AG09309 (cell line): ENCODE results near the gene PURA.
"Not testable (repeated sequence)": the region's sequence is repeated elsewhere in the genome, so short reads cannot be mapped to it uniquely, and the experiment has no call there.

Experiments
- DNase-seq: peaks from one replicate; pipeline ENCODE4 v3.0.0-alpha.2; 2010; ENCODE audit warnings: low read depth
- H3K4me3 ChIP-seq: 2 replicates; pipeline ENCODE4 v1.5.1; 2011; ENCODE audit warnings: mild to moderate bottlenecking, low read depth, low read length, moderate library complexity; ENCODE audit not compliant: control insufficient read depth
- TF ChIP-seq, protein P1 (sequence below): IDR thresholded peaks from 2 replicates; pipeline ENCODE4 v1.5.1; 2011; ENCODE audit warnings: mild to moderate bottlenecking, low read depth, low read length, inconsistent platforms; ENCODE audit not compliant: insufficient read depth, control insufficient read depth; ENCODE audit errors: missing control alignments

Gene PURA

DNA sequence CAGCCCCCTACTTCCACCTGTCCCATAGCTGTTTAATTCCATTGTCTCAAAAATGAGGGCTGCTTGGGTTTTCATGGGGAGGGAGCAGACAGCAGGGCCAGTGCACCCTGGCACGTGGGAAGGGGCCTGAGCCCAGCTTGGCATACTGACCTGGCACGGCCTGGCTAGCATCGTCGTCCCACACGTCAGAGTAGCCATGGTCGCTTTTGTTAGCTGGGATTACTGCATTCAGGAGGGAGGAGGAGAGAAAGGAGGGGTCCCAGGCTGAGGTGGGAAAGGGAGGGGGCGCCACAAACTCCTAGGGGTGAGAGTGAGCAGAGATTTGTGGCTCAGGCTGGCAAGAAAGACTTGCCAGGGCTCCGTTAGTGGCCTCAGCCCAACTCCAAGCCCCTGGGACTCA lies 40.0 kb downstream of the PURA start:
- no peak for DNase-seq
- TF ChIP-seq, protein P1, sequence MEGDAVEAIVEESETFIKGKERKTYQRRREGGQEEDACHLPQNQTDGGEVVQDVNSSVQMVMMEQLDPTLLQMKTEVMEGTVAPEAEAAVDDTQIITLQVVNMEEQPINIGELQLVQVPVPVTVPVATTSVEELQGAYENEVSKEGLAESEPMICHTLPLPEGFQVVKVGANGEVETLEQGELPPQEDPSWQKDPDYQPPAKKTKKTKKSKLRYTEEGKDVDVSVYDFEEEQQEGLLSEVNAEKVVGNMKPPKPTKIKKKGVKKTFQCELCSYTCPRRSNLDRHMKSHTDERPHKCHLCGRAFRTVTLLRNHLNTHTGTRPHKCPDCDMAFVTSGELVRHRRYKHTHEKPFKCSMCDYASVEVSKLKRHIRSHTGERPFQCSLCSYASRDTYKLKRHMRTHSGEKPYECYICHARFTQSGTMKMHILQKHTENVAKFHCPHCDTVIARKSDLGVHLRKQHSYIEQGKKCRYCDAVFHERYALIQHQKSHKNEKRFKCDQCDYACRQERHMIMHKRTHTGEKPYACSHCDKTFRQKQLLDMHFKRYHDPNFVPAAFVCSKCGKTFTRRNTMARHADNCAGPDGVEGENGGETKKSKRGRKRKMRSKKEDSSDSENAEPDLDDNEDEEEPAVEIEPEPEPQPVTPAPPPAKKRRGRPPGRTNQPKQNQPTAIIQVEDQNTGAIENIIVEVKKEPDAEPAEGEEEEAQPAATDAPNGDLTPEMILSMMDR, result no peak
- H3K4me3 ChIP-seq, result no peak overlapping the region

DNA sequence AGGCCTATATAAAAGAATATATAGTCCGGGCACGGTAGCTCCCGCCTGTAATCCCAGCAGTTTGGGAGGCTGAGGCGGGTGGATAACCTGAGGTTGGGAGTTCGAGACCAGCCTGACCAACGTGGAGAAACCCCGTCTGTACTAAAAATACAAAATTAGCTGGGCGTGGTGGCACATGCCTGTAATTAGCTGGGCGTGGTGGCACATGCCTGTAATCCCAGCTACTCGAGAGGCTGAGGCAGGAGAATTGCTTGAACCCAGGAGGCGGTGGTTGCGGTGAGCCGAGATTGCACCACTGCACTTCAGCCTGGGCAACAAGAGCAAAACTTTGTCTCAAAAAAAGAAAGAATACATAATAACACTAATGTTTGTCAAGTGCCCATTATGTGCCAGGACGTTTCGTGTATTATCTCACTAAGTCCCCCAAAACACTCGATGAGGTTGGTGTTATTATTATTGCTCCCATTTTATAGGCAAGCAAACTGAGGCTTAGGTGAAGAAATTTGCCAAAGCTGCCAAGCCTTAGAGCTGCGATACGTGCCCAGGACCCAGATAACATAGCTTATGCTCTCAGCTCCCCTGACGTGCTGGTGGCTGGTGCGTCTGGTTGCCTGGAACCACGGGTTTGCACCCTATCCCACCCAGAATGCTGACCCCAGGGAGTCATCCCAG lies 40.9 kb downstream of the PURA start:
- not testable (repeated sequence) for DNase-seq, H3K4me3 ChIP-seq

DNA sequence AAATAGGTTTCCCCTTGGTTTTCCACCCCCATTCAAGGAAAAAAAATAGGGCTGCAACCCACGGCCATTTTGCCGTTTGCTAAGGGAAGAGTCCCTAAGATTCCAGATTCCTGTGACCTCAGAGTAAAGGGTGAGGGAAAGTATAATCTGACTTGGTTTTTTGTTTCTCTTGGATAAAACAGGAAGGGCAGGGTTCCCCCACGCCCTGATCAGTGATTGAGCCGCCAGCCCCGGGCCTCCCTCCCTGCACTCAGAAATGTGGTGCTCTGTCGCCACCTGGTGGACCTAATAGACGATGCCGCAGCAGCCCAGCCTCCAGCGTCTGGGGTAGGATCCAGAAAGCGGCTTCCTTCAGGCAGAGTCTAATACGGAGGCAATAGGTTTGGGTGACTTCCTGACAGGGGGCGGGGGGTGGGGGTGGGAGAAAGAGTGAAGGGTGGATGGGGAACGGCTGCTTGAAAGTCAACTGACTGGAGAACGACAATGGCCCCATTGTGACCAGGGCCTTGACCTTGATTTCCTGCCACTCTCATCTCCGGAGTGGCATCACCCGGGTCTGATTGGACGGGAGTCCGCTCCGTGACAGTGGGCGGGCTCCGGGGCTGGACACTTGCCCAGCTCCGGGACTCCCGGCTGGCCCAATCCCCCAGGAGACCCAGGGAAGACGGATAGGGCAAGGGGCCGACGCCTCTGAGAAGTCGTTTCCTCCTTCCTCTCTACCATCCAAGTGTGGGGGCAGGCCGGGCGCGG lies 43.3 kb downstream of the PURA start:
- no peak for DNase-seq
- H3K4me3 ChIP-seq, result peak overlapping the region; percentile 49
- TF ChIP-seq, protein P1, result peak; percentile 88

DNA sequence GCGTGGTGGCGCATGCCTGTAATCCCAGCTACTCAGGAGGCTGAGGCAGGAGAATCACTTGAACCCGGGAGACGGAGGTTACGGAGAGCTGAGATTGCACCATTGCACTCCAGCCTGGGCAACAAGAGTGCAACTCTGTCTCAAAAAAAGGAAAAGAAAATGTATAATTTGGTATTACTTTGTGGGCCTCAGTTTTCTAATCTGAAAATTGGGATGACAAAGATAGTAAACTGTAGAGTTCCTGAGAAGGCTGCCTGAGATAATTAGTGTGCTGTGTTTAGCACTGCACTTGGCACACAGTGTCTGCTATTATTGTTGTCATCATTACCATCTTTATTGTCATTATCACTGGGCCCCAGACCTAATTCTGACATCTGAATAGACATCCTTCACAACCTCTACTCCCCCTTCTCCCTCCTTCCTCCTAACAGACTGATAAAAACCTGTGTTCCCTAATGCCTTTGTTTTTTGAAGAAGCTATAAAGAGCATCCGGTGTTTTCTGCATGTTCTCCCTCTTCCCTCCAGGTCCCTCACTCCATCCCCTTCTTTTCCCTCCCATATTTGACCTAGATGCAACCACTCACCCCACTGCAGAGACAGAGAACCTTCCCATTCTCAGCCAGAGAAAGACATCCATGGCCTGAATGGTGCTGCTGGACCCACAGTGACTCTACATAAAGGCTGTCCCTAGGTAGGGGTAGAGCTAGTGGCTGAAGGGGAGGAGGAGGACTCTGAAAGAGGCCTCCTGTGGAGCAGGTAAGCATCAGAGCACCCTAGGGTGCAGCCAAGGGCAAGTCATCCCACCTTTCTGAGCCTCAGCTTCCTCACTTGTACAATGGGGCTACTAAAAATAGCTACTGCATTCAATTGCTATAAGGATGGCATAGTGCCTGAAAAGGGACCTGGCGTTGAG lies 45.4 kb downstream of the PURA start:
- no peak overlapping the region for H3K4me3 ChIP-seq
- no peak for DNase-seq
- TF ChIP-seq, protein P1, result no peak

DNA sequence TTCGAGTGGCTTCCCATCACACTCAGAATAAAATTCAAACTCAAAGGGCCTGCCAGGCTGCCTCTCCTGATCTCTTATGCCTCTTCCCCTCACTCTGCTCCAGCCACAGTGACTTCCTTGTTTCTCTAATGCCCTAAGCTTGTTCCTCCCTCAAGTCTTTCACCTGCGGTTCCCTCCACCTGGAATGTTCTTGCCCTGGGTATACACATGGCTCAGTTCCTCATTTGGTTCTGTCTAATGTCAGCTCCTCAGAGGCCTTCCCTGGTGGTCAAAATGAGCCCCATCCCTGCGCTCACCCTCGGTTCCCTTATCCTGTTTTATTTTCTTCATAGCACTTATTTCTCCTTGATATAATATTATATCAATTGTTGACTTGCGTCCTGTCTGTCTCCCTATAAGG lies 48.4 kb downstream of the PURA start:
- no peak for DNase-seq
- TF ChIP-seq, protein P1, result no peak
- no peak overlapping the region for H3K4me3 ChIP-seq

DNA sequence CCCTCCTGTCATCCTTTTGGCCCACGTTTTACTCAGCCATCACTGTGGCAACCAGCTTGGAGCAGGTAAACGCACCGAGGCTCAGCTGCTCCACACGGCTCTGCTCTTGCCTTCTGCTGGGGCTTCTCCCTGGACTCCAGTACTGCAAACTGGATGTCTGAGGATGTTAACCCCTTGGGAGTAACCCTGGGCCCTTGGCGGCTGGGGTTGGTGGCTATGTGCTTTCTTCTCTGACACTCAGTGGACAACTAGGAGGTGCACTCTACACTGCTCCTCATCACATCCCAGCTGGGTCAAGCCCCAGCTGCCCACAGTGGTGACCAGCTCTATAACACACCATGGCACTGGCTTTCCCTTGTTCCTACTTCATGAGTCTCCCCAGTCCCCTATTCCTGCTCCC lies 48.9 kb downstream of the PURA start:
- H3K4me3 ChIP-seq, result no peak overlapping the region
- TF ChIP-seq, protein P1, result no peak
- DNase-seq, result no peak
